ENCODE data around the gene P3H3.

The P3H3 gene

GRCh38 chr12:6842075-6842474 is 13.9 kb downstream of the P3H3 start:
- in situ Hi-C loops (cut with MboI; ENCODE audit: low pct_unique_long_range_greater_than_20kb, low sequenced_read_pairs, unreplicated experiment) = no loop called here
- TF ChIP-seq CTCF (IDR thresholded peaks at IDR 0.05; ENCODE audit: extremely low read depth, insufficient read depth, missing control alignments) = no peak
- DNase-seq (ENCODE audit: low spot score) = no peak

GRCh38 chr12:6843118-6843902 is 15.1 kb downstream of the P3H3 start:
- TF ChIP-seq CTCF (IDR thresholded peaks at IDR 0.05; ENCODE audit: extremely low read depth, insufficient read depth, missing control alignments) = no peak
- in situ Hi-C loops (cut with MboI; ENCODE audit: low pct_unique_long_range_greater_than_20kb, low sequenced_read_pairs, unreplicated experiment) = no loop called here
- no peak for DNase-seq (ENCODE audit: low spot score)

DNA sequence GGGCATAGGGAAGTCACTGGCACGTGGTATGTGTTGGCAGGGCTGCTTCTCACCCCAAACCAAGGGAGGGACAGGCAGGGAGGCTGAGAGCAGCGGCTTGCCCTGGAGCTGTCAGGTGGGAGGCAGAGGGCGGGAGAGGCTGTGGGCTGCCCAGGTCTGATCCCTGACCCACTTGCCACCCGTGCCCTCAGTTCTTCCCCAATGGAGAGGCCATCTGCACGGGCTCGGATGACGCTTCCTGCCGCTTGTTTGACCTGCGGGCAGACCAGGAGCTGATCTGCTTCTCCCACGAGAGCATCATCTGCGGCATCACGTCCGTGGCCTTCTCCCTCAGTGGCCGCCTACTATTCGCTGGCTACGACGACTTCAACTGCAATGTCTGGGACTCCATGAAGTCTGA is 17.2 kb downstream of the P3H3 start:
- no peak for TF ChIP-seq CTCF (IDR thresholded peaks at IDR 0.05; ENCODE audit: extremely low read depth, insufficient read depth, missing control alignments)
- in situ Hi-C loops (cut with MboI; ENCODE audit: low pct_unique_long_range_greater_than_20kb, low sequenced_read_pairs, unreplicated experiment) = no loop called here
- no peak for DNase-seq (ENCODE audit: low spot score)

DNA sequence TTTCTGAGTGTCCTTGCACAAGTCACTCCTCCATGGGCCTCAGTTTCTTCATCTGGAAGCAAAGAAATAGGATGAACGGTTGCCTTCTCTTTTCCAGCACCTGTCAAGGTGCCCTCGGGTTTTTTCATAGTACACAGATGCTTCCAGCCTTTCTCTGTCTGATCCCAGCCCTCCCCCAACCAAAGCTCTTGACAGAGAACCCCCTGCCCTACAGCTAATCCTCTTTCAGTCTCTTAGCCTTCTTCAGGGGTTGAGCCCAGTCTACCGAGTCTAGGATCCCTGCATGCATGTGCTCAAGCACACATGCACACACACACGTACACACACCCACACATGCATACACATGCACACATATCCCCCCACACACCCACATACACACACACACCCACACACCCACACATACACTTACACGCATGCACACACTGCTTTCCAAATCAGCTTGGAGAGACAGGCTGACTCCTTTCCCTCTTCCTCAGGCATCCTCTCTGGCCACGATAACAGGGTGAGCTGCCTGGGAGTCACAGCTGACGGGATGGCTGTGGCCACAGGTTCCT is 18.2 kb downstream of the P3H3 start:
- in situ Hi-C loops (cut with MboI; ENCODE audit: low pct_unique_long_range_greater_than_20kb, low sequenced_read_pairs, unreplicated experiment) = no loop called here
- DNase-seq (ENCODE audit: low spot score) = no peak
- no peak for TF ChIP-seq CTCF (IDR thresholded peaks at IDR 0.05; ENCODE audit: extremely low read depth, insufficient read depth, missing control alignments)

DNA sequence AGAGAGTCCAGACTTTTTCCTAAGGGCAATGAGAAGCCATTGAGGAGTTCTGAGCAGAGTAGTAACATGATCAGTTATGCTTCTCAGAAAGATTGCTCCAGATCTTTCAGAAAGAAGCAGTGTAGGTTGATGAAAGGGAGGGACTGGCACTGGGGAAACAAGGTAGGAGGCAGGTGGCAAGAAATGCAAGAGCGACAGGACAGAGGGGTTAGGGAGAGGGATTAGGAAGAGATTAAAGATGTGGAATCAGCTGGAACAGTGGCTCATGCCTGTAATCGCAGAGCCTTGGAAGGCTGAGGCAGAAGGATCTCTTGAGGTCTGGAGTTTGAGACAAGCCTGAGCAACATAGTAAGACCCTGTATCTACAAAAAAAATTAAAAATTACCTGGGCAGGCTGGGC is 19.5 kb downstream of the P3H3 start:
- no peak for TF ChIP-seq CTCF (IDR thresholded peaks at IDR 0.05; ENCODE audit: extremely low read depth, insufficient read depth, missing control alignments)
- DNase-seq (ENCODE audit: low spot score) = no peak
- in situ Hi-C loops (cut with MboI; ENCODE audit: low pct_unique_long_range_greater_than_20kb, low sequenced_read_pairs, unreplicated experiment) = no loop called here

GRCh38 chr12:6849427-6849826 is 21.2 kb downstream of the P3H3 start:
- no peak for DNase-seq (ENCODE audit: low spot score)
- in situ Hi-C loops (cut with MboI; ENCODE audit: low pct_unique_long_range_greater_than_20kb, low sequenced_read_pairs, unreplicated experiment) = no loop called here
- TF ChIP-seq CTCF (IDR thresholded peaks at IDR 0.05; ENCODE audit: extremely low read depth, insufficient read depth, missing control alignments) = no peak

All from GM13977 (cell line).